ENCODE results near the gene FSHR. TPM values are rescaled to one million over a fixed set of nuclear protein-coding genes. Genes with fewer than 3 reads are reported as not detected.
A peak's percentile ranks its signal among the peaks of the same experiment; 100 is the strongest.

The FSHR gene
- total RNA-seq, 2 donors from 2014 or later, result not detected

- intact Hi-C loops (cut with DNase I), result no loop called here
- peaks cover 8% of the 10 kb centered on the region for H3K4me1 ChIP-seq
- no peak overlapping the region for H3K4me3 ChIP-seq
- DNase-seq (peak in 1 of 4 donors; percentile 13), ATAC-seq (no peak)
- no peaks in the 10 kb centered on the region for H3K27me3 ChIP-seq
- no peaks in the 10 kb centered on the region for H3K36me3 ChIP-seq (replicated peaks in 1 of 2; ENCODE audit: insufficient read depth in 1 of 2, low read depth in 2 of 2)
- WGBS, 2 donors, result 7 to 13% methylated on average over 1 of the region's 1 CpG
- TF ChIP-seq CTCF (IDR thresholded peaks at IDR 0.05), result no peak
- TF ChIP-seq POLR2A (IDR thresholded peaks at IDR 0.05), result no peak
- no peaks in the 10 kb centered on the region for H3K9me3 ChIP-seq
- H3K27ac ChIP-seq, result no peak overlapping the region
Observed at GRCh38 chr2:49004036-49004626, 150.2 kb downstream of the FSHR start.

GRCh38 chr2:49003201-49003600 is 151.1 kb downstream of the FSHR start:
- Histone ChIP-seq H3K4me1 (peaks cover 8% of the 10 kb centered on the region), H3K36me3 (replicated peaks in 1 of 2; ENCODE audit: insufficient read depth in 1 of 2, low read depth in 2 of 2) (no peaks in the 10 kb centered on the region), H3K27me3 (no peaks in the 10 kb centered on the region), H3K27ac (no peak overlapping the region), H3K9me3 (no peaks in the 10 kb centered on the region), H3K4me3 (no peak overlapping the region)
- ATAC-seq, result no peak
- TF ChIP-seq POLR2A (IDR thresholded peaks at IDR 0.05) (no peak), CTCF (IDR thresholded peaks at IDR 0.05) (no peak)
- DNase-seq, result peak in 1 of 4 donors; percentile 2
- intact Hi-C loops (cut with DNase I), result no loop called here
- WGBS, 2 donors, result 37 to 47% methylated on average over 5 of the region's 5 CpGs

- intact Hi-C loops (cut with DNase I), result no loop called here
- no peaks in the 10 kb centered on the region for H3K27me3 ChIP-seq
- peak in 1 of 4 donors; percentile 15 for DNase-seq
- no peak for TF ChIP-seq POLR2A (IDR thresholded peaks at IDR 0.05)
- no peak for TF ChIP-seq CTCF (IDR thresholded peaks at IDR 0.05)
- H3K36me3 ChIP-seq (replicated peaks in 1 of 2; ENCODE audit: insufficient read depth in 1 of 2, low read depth in 2 of 2), result no peaks in the 10 kb centered on the region
- no peak overlapping the region for H3K4me3 ChIP-seq
- WGBS, 2 donors, result 34 to 48% methylated on average over 2 to 3 of the region's 3 CpGs
- no peak overlapping the region for H3K27ac ChIP-seq
- H3K9me3 ChIP-seq, result no peaks in the 10 kb centered on the region
- peaks cover 8% of the 10 kb centered on the region for H3K4me1 ChIP-seq
- ATAC-seq, result no peak
Observed at GRCh38 chr2:49002750-49003149, 151.6 kb downstream of the FSHR start.

- TF ChIP-seq POLR2A (IDR thresholded peaks at IDR 0.05), result no peak
- no peak for TF ChIP-seq CTCF (IDR thresholded peaks at IDR 0.05)
- intact Hi-C loops (cut with DNase I), result no loop called here
- peaks cover 8% of the 10 kb centered on the region for H3K4me1 ChIP-seq
- no peaks in the 10 kb centered on the region for H3K36me3 ChIP-seq (replicated peaks in 1 of 2; ENCODE audit: insufficient read depth in 1 of 2, low read depth in 2 of 2)
- DNase-seq (no peak), ATAC-seq (no peak)
- no peaks in the 10 kb centered on the region for H3K27me3 ChIP-seq
- no peak overlapping the region for H3K27ac ChIP-seq
- no peak overlapping the region for H3K4me3 ChIP-seq
- H3K9me3 ChIP-seq, result no peaks in the 10 kb centered on the region
Observed at GRCh38 chr2:49000695-49001094, 153.6 kb downstream of the FSHR start.

- H3K4me3 ChIP-seq, result no peak overlapping the region
- no peak for TF ChIP-seq POLR2A (IDR thresholded peaks at IDR 0.05)
- no peak for DNase-seq
- no peaks in the 10 kb centered on the region for H3K36me3 ChIP-seq (replicated peaks in 1 of 2; ENCODE audit: insufficient read depth in 1 of 2, low read depth in 2 of 2)
- WGBS, 2 donors, result 56 to 60% methylated on average over 2 of the region's 2 CpGs
- no peaks in the 10 kb centered on the region for H3K9me3 ChIP-seq
- no peaks in the 10 kb centered on the region for H3K27me3 ChIP-seq
- H3K4me1 ChIP-seq, result peaks cover 8% of the 10 kb centered on the region
- intact Hi-C loops (cut with DNase I), result no loop called here
- ATAC-seq, result no peak
- H3K27ac ChIP-seq, result no peak overlapping the region
Observed at GRCh38 chr2:48998449-48998848, 155.9 kb downstream of the FSHR start.
